Measurements from ENCODE around the gene NEIL1. TPM values are rescaled to one million over a fixed set of nuclear protein-coding genes. Genes with fewer than 3 reads are reported as not detected.
"Not testable (repeated sequence)": the region's sequence is repeated elsewhere in the genome, so short reads cannot be mapped to it uniquely, and the experiment has no call there.

The NEIL1 gene
- total and polyA plus RNA-seq, 2 experiments from 2014 or later: 25.4 to 27.6 TPM

DNA sequence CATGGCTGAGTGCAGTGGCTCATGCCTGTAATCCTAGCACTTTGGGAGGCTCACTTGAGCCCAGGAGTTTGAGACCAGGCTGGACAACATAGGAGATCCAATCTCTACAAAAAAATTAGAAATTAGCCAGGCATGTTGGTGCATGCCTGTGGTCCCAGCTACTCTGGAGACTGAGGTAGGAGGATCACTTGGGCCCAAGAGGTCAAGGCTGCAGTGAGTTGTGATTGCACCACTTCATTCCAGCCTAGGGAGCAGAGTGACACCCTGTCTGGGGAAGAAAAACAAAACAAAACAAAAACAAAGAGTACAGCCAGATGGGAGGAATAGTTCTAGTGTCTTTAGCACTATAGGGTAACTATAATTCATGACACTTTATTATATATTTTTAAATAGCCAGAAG, 37.1 kb upstream of the NEIL1 start:
- Histone ChIP-seq H3K4me1 (ENCODE audit: insufficient read depth) (no peaks in the 10 kb centered on the region), H3K27ac (no peak overlapping the region), H3K79me2 (no peaks in the 10 kb centered on the region), H3K9me2 (replicated peaks; ENCODE audit: insufficient read depth) (no peaks in the 10 kb centered on the region), H3K4me3 (no peak overlapping the region), H3K27me3 (no peaks in the 10 kb centered on the region), H3K9me3 (ENCODE audit: low read depth) (no peaks in the 10 kb centered on the region), H3K36me3 (replicated peaks; ENCODE audit: insufficient read depth, low read depth) (no peaks in the 10 kb centered on the region), H2AFZ (no peak overlapping the region), H4K20me1 (ENCODE audit: insufficient read depth, poor library complexity, severe bottlenecking) (no peaks in the 10 kb centered on the region), H3K4me2 (no peak overlapping the region)
- DNase-seq (ENCODE audit: low spot score): no peak
- TF ChIP-seq, protein P1, sequence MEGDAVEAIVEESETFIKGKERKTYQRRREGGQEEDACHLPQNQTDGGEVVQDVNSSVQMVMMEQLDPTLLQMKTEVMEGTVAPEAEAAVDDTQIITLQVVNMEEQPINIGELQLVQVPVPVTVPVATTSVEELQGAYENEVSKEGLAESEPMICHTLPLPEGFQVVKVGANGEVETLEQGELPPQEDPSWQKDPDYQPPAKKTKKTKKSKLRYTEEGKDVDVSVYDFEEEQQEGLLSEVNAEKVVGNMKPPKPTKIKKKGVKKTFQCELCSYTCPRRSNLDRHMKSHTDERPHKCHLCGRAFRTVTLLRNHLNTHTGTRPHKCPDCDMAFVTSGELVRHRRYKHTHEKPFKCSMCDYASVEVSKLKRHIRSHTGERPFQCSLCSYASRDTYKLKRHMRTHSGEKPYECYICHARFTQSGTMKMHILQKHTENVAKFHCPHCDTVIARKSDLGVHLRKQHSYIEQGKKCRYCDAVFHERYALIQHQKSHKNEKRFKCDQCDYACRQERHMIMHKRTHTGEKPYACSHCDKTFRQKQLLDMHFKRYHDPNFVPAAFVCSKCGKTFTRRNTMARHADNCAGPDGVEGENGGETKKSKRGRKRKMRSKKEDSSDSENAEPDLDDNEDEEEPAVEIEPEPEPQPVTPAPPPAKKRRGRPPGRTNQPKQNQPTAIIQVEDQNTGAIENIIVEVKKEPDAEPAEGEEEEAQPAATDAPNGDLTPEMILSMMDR (IDR thresholded peaks at IDR 0.05; ENCODE audit: poor library complexity): no peak
- TF ChIP-seq EZH2phosphoT487 (IDR thresholded peaks at IDR 0.05; ENCODE audit: low read depth, severe bottlenecking, unreplicated experiment) (no peak), EZH2 (IDR thresholded peaks at IDR 0.05; ENCODE audit: borderline replicate concordance) (no peak)

DNA sequence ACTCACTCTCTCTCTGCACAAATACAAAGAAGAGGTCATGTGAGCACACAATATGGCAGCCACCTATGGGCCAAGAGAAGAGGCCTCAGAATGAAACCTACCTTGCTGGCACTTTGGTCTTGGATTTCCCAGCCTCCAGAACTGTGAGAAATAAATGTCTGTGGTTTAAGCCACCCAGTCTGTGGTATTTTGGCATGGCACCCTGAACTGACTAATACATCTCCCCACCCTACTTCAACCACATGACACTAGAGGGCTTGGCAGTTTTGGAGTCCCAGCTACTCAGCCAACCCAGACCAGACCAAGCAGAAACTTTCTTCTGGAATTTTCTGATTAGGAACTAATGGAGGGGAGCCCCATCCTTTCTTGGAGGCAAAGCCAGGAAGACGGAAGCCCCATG, 34.3 kb upstream of the NEIL1 start:
- H3K4me2 ChIP-seq: not testable (repeated sequence)
- 100% methylated on average over 1 of the region's 1 CpG for WGBS (ENCODE audit: low lambda C conversion rate, missing lambda C conversion rate)

DNA sequence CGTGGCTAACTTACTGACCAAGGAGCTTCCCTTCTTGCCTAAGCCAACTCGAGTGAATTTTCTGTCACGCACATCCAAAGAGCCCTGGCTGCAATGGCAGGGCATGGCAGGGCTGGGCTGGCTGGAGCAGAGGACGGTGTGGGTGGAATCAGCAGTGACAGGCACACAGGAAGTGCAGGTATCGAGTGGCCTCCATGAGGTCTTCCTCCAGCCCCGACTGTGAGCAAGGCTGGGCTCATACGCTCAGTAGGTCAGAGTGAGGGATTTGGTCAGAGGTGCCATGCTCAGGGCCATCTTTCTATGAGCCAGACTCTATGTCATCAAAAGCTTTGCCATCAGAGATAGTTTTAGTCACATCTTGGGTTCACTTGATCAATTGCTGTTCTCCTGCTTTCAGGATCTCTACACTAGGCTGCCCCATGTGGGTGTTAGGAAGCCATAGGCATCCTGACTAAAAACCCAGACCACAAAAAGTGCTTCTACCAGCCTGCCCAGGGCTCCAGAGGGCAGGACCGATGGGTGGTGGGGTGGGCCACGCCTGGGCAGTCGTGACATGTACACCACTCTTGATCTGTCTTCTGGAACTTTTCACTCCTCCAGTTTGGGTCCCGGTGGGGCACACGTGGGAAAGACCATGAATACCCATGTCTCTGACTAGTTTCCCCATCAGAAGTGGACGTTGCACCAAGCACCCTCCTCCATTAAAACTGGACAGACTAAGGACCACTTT, 33.6 kb upstream of the NEIL1 start:
- TF ChIP-seq EZH2phosphoT487 (IDR thresholded peaks at IDR 0.05; ENCODE audit: low read depth, severe bottlenecking, unreplicated experiment) (no peak), EZH2 (IDR thresholded peaks at IDR 0.05; ENCODE audit: borderline replicate concordance) (no peak)
- TF ChIP-seq, protein P1 (IDR thresholded peaks at IDR 0.05; ENCODE audit: poor library complexity): no peak
- no peaks in the 10 kb centered on the region for H3K79me2 ChIP-seq
- DNase-seq (ENCODE audit: low spot score): no peak
- WGBS (ENCODE audit: low lambda C conversion rate, missing lambda C conversion rate): 92% methylated on average over 13 of the region's 13 CpGs
- H4K20me1 ChIP-seq (ENCODE audit: insufficient read depth, poor library complexity, severe bottlenecking): no peaks in the 10 kb centered on the region
- no peak overlapping the region for H3K27ac ChIP-seq
- no peaks in the 10 kb centered on the region for H3K27me3 ChIP-seq
- H3K4me2 ChIP-seq: no peak overlapping the region
- no peaks in the 10 kb centered on the region for H3K4me1 ChIP-seq (ENCODE audit: insufficient read depth)
- no peaks in the 10 kb centered on the region for H3K9me3 ChIP-seq (ENCODE audit: low read depth)
- no peak overlapping the region for H3K4me3 ChIP-seq
- no peaks in the 10 kb centered on the region for H3K36me3 ChIP-seq (replicated peaks; ENCODE audit: insufficient read depth, low read depth)
- H2AFZ ChIP-seq: no peak overlapping the region
- H3K9me2 ChIP-seq (replicated peaks; ENCODE audit: insufficient read depth): no peaks in the 10 kb centered on the region

More for the DNA sequence above, 34.3 kb upstream of the NEIL1 start:
- not testable (repeated sequence) for H3K9me2 ChIP-seq (replicated peaks; ENCODE audit: insufficient read depth); H3K9me3 ChIP-seq (ENCODE audit: low read depth); DNase-seq (ENCODE audit: low spot score); H3K4me1 ChIP-seq (ENCODE audit: insufficient read depth); H4K20me1 ChIP-seq (ENCODE audit: insufficient read depth, poor library complexity, severe bottlenecking); H3K27me3 ChIP-seq; H2AFZ ChIP-seq; H3K79me2 ChIP-seq; H3K36me3 ChIP-seq (replicated peaks; ENCODE audit: insufficient read depth, low read depth); H3K4me3 ChIP-seq; H3K27ac ChIP-seq

DNA sequence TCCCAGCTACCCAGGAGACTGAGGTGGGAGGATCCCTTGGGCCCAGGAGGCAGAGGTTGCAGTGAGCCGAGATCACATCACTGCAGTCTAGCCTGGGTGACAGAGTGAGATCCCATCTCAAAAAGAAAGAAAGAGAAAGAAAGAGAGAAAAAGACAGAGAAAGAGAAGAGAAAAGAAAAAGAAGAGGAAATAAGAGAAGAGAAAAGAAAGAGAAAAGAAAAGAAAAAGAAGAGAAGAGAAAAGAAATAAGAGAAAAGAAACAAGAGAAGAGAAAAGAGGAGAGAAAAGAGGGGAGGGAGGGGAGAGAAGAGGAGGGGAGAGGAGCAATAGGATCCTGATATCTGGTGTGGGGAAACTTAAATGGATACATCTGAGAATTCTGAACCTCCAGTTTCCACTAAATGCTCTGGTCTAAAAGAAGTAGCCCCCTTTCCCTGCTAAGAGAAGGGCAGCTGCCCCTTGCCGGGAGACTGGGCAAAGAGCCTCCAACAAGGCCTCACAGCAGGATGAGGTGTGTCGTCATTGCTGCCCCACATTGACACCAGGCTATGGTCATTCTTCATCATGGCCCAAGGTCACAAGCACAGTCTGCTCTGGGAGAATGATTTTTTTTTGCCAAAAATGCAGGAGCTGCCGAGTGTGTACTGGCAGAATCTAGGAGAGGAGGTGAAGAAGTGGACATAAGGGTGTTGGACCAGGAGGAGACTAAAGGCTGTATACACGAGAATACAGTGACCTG, 32.1 kb upstream of the NEIL1 start:
- Histone ChIP-seq H3K4me3 (no peak overlapping the region), H3K4me2 (no peak overlapping the region), H3K36me3 (replicated peaks; ENCODE audit: insufficient read depth, low read depth) (no peaks in the 10 kb centered on the region), H3K27me3 (no peaks in the 10 kb centered on the region), H3K79me2 (no peaks in the 10 kb centered on the region), H4K20me1 (ENCODE audit: insufficient read depth, poor library complexity, severe bottlenecking) (no peaks in the 10 kb centered on the region), H3K9me3 (ENCODE audit: low read depth) (no peaks in the 10 kb centered on the region), H3K9me2 (replicated peaks; ENCODE audit: insufficient read depth) (no peaks in the 10 kb centered on the region), H3K4me1 (ENCODE audit: insufficient read depth) (no peaks in the 10 kb centered on the region), H3K27ac (no peak overlapping the region), H2AFZ (no peak overlapping the region)
- no peak for TF ChIP-seq EZH2phosphoT487 (IDR thresholded peaks at IDR 0.05; ENCODE audit: low read depth, severe bottlenecking, unreplicated experiment)
- no peak for TF ChIP-seq EZH2 (IDR thresholded peaks at IDR 0.05; ENCODE audit: borderline replicate concordance)
- TF ChIP-seq, protein P1 (IDR thresholded peaks at IDR 0.05; ENCODE audit: poor library complexity): no peak
- DNase-seq (ENCODE audit: low spot score): no peak
- 86% methylated on average over 5 of the region's 5 CpGs for WGBS (ENCODE audit: low lambda C conversion rate, missing lambda C conversion rate)

DNA sequence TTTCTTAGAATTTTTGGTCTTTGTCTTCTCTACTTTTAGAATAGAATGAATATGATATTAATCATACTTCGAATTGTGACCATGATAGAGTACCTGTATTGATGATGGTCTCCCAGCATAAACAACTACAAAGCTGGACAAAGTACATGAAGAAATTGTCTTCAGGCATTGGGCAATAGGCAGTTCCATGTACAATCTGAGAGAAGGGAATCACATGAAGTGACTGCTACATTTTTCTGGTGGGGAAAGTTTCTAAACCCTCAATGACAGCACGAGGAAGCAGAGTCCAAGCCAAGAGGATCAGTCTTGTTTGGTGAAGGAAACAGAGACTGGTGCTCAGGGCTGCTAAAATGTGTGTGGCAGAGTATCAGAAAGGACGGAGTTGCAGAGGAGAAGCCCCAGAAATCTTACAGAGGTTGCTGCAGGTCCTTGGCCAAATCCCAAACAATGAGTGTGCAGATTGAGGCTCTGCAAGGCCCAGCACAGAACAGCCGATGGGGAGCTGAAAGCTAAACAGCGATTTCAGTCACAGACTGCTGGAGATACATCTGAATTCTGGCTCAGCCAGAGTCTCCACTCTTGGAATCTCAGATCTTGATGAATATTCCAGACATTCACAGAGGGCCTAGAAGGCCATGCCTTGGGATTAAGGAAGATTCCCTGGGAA, 27.5 kb upstream of the NEIL1 start:
- not testable (repeated sequence) for H3K4me2 ChIP-seq; H3K4me3 ChIP-seq; H3K9me3 ChIP-seq (ENCODE audit: low read depth); DNase-seq (ENCODE audit: low spot score); H3K4me1 ChIP-seq (ENCODE audit: insufficient read depth); H3K9me2 ChIP-seq (replicated peaks; ENCODE audit: insufficient read depth); H3K36me3 ChIP-seq (replicated peaks; ENCODE audit: insufficient read depth, low read depth); H4K20me1 ChIP-seq (ENCODE audit: insufficient read depth, poor library complexity, severe bottlenecking); H3K79me2 ChIP-seq; H3K27me3 ChIP-seq; H3K27ac ChIP-seq; H2AFZ ChIP-seq
- WGBS (ENCODE audit: low lambda C conversion rate, missing lambda C conversion rate): 83% methylated on average over 5 of the region's 5 CpGs

All from hepatocyte (in vitro differentiated cells).